ENCODE results near the gene MANEAL.

GRCh38 chr1:37807220-37807554 lies 13.5 kb downstream of the MANEAL start:
- TF ChIP-seq, protein P1, sequence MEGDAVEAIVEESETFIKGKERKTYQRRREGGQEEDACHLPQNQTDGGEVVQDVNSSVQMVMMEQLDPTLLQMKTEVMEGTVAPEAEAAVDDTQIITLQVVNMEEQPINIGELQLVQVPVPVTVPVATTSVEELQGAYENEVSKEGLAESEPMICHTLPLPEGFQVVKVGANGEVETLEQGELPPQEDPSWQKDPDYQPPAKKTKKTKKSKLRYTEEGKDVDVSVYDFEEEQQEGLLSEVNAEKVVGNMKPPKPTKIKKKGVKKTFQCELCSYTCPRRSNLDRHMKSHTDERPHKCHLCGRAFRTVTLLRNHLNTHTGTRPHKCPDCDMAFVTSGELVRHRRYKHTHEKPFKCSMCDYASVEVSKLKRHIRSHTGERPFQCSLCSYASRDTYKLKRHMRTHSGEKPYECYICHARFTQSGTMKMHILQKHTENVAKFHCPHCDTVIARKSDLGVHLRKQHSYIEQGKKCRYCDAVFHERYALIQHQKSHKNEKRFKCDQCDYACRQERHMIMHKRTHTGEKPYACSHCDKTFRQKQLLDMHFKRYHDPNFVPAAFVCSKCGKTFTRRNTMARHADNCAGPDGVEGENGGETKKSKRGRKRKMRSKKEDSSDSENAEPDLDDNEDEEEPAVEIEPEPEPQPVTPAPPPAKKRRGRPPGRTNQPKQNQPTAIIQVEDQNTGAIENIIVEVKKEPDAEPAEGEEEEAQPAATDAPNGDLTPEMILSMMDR (IDR thresholded peaks at IDR 0.05): no peak
- TF ChIP-seq POLR2A (IDR thresholded peaks at IDR 0.05) (no peak), POLR2AphosphoS5 (IDR thresholded peaks at IDR 0.05) (no peak)
